HepG2 (cell line): ENCODE results near the gene THOP1. TPM values are rescaled to one million over a fixed set of nuclear protein-coding genes. Genes with fewer than 3 reads are reported as not detected.

ENCODE experiments used
- ATRX ChIP-seq: sonication (generic); formaldehyde crosslinking; IDR thresholded peaks from 2 replicates; pipeline ENCODE4 v1.4.0; 2020; ENCODE audit warnings: missing genetic modification reagents, borderline replicate concordance
- CHD4 ChIP-seq: fragments of 200-600 bp; sonication (generic); IDR thresholded peaks from 2 replicates; pipeline ENCODE4 v1.7.0; 2017; ENCODE audit warnings: mild to moderate bottlenecking, low read length, borderline replicate concordance
- DNMT1 ChIP-seq: sonication (generic); formaldehyde crosslinking; IDR thresholded peaks from 2 replicates; pipeline ENCODE4 v1.5.1; 2020; ENCODE audit warnings: mild to moderate bottlenecking, missing genetic modification reagents
- HDAC6 ChIP-seq: fragments of 200-600 bp; sonication (generic); IDR thresholded peaks from 2 replicates; pipeline ENCODE4 v1.7.0; 2017; ENCODE audit warnings: mild to moderate bottlenecking, antibody characterized with exemption, low read length, low read depth
- HNRNPUL1 ChIP-seq: fragments of 200-400 bp; formaldehyde crosslinking; IDR thresholded peaks from 2 replicates; pipeline ENCODE4 v1.6.1; 2017; ENCODE audit warnings: low read depth, mild to moderate bottlenecking, low read length, moderate library complexity
- JUNB ChIP-seq: sonication (generic); formaldehyde crosslinking; IDR thresholded peaks from 2 replicates; pipeline ENCODE4 v1.8.0; 2022; ENCODE audit warnings: missing genetic modification reagents, mild to moderate bottlenecking, borderline replicate concordance
- KDM1A ChIP-seq: IDR thresholded peaks from 2 replicates; pipeline ENCODE4 v1.6.1; 2016; ENCODE audit warnings: missing compliant biosample characterization
- NFE2L1 ChIP-seq: sonication (generic); formaldehyde crosslinking; IDR thresholded peaks from 2 replicates; pipeline ENCODE4 v1.4.0; 2020; ENCODE audit warnings: missing genetic modification reagents, mild to moderate bottlenecking, borderline replicate concordance
- RBFOX2 ChIP-seq: fragments of 200-400 bp; formaldehyde crosslinking; IDR thresholded peaks from 2 replicates; pipeline ENCODE4 v1.6.1; 2017; ENCODE audit warnings: low read depth, mild to moderate bottlenecking, low read length
- RFX1 ChIP-seq: fragments of 450-650 bp; IDR thresholded peaks from 2 replicates; pipeline ENCODE4 v1.6.1; 2017
- RNF2 ChIP-seq: fragments of 450-650 bp; conservative IDR thresholded peaks from 2 replicates; pipeline ENCODE4 v1.6.1; 2016; ENCODE audit warnings: low read depth
- SP4 ChIP-seq: sonication (generic); formaldehyde crosslinking; IDR thresholded peaks from 2 replicates; pipeline ENCODE4 v1.8.1; 2023; ENCODE audit warnings: mild to moderate bottlenecking, missing genetic modification reagents
- ZFP90 ChIP-seq: sonication (generic); formaldehyde crosslinking; IDR thresholded peaks from 2 replicates; pipeline ENCODE4 v1.8.0; 2022; ENCODE audit warnings: missing genetic modification reagents, mild to moderate bottlenecking, inconsistent platforms, borderline replicate concordance
- ZFY ChIP-seq: sonication (generic); formaldehyde crosslinking; IDR thresholded peaks from 2 replicates; pipeline ENCODE4 v1.4.0; 2020; ENCODE audit warnings: missing genetic modification reagents
- ZNF367 ChIP-seq: sonication (generic); formaldehyde crosslinking; IDR thresholded peaks from 2 replicates; pipeline ENCODE4 v1.4.0; 2020; ENCODE audit warnings: missing genetic modification reagents, borderline replicate concordance
- ZNF44 ChIP-seq: sonication (generic); formaldehyde crosslinking; IDR thresholded peaks from 2 replicates; pipeline ENCODE4 v1.5.1; 2020; ENCODE audit warnings: mild to moderate bottlenecking, missing genetic modification reagents
- ZNF567 ChIP-seq: sonication (generic); formaldehyde crosslinking; IDR thresholded peaks from 2 replicates; pipeline ENCODE4 v1.8.1; 2023; ENCODE audit warnings: mild to moderate bottlenecking, missing genetic modification reagents, borderline replicate concordance
- polyA plus RNA-seq, 8 experiments: library from polyadenylated mRNA; depleted of rRNA in 3 of 8; stranded (reverse) in 7 of 8; unstranded in 1 of 8; fragments of >200 nt; fragmentation: Illumina TruSeq in 4 of 8; extraction: Trizol in 4 of 8; gene quantifications; 2 replicates each; pipeline versions ENCODE4 v1.2.1 to v1.2.3, GENCODE V29; 2011 to 2016; ENCODE audit warnings: low read depth in 4 of 8, missing spikeins in 1 of 8, mixed read lengths in 1 of 8; ENCODE audit not compliant: insufficient read depth in 1 of 8
- total RNA-seq, 5 experiments: library from RNA; depleted of rRNA; stranded (reverse); fragments of >200 nt; fragmentation: Illumina TruSeq; extraction: Trizol; gene quantifications; 2 replicates each; pipeline ENCODE4 v1.2.3, GENCODE V29; 2016; ENCODE audit warnings: low read depth in 1 of 5
- TF ChIP-seq, protein P1 (sequence below): sonication (generic); formaldehyde crosslinking; IDR thresholded peaks from 2 replicates; pipeline ENCODE4 v1.4.0; 2020; ENCODE audit warnings: missing genetic modification reagents
- TF ChIP-seq, protein P2 (sequence below): sonication (generic); formaldehyde crosslinking; IDR thresholded peaks from 2 replicates; pipeline ENCODE4 v1.9.0; 2022; ENCODE audit warnings: low read depth, missing genetic modification reagents
- TF ChIP-seq, protein P3 (sequence below): sonication (generic); formaldehyde crosslinking; IDR thresholded peaks from 2 replicates; pipeline ENCODE4 v1.4.0; 2020; ENCODE audit warnings: mild to moderate bottlenecking, missing genetic modification reagents
- TF ChIP-seq, protein P4 (sequence below): sonication (generic); formaldehyde crosslinking; IDR thresholded peaks from 2 replicates; pipeline ENCODE4 v1.4.0; 2020; ENCODE audit warnings: missing genetic modification reagents, low read depth, mild to moderate bottlenecking, borderline replicate concordance

Gene THOP1
- total and polyA plus RNA-seq, 2 of the 13 experiments (the other 11 are each of a cell fraction or from before 2014, with no cell fraction given), result 74.4 to 116 TPM

DNA sequence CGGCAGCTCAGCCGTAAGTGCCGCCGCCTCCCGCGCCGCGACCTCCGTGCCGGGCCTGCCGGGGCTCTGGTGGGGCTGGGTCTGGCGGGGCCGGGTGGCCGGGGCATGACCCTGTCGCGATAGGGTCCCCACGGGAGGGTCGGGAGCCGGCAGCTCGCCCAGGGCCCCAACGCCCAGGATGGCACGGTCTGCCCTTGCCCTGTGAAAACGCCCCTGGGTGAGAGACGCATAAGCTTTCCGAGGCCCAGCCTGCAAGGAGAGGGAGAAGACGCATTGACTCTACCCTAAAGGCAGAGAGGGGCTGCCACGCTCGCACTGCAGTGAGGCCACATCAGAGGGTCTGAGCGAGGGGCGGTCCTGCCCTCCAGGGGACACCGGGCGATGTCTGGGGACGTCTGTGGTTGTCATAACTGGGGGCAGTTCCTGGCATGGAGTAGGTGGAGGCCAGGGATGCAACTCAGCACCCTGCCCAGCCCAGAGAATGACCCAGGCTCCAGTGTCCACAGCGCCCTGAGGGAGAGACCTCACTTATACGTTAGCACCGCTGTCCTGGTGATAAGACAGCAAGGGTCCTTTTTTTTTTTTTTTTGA, 34.9 kb downstream of the THOP1 start (continued):
- TF ChIP-seq, protein P1, sequence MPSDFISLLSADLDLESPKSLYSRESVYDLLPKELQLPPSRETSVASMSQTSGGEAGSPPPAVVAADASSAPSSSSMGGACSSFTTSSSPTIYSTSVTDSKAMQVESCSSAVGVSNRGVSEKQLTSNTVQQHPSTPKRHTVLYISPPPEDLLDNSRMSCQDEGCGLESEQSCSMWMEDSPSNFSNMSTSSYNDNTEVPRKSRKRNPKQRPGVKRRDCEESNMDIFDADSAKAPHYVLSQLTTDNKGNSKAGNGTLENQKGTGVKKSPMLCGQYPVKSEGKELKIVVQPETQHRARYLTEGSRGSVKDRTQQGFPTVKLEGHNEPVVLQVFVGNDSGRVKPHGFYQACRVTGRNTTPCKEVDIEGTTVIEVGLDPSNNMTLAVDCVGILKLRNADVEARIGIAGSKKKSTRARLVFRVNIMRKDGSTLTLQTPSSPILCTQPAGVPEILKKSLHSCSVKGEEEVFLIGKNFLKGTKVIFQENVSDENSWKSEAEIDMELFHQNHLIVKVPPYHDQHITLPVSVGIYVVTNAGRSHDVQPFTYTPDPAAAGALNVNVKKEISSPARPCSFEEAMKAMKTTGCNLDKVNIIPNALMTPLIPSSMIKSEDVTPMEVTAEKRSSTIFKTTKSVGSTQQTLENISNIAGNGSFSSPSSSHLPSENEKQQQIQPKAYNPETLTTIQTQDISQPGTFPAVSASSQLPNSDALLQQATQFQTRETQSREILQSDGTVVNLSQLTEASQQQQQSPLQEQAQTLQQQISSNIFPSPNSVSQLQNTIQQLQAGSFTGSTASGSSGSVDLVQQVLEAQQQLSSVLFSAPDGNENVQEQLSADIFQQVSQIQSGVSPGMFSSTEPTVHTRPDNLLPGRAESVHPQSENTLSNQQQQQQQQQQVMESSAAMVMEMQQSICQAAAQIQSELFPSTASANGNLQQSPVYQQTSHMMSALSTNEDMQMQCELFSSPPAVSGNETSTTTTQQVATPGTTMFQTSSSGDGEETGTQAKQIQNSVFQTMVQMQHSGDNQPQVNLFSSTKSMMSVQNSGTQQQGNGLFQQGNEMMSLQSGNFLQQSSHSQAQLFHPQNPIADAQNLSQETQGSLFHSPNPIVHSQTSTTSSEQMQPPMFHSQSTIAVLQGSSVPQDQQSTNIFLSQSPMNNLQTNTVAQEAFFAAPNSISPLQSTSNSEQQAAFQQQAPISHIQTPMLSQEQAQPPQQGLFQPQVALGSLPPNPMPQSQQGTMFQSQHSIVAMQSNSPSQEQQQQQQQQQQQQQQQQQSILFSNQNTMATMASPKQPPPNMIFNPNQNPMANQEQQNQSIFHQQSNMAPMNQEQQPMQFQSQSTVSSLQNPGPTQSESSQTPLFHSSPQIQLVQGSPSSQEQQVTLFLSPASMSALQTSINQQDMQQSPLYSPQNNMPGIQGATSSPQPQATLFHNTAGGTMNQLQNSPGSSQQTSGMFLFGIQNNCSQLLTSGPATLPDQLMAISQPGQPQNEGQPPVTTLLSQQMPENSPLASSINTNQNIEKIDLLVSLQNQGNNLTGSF (CRISPR knock-in tag), result no peak; the same call in 1 of the 2 replicates
- TF ChIP-seq NFE2L1 (CRISPR knock-in tag), result no peak
- TF ChIP-seq, protein P2, sequence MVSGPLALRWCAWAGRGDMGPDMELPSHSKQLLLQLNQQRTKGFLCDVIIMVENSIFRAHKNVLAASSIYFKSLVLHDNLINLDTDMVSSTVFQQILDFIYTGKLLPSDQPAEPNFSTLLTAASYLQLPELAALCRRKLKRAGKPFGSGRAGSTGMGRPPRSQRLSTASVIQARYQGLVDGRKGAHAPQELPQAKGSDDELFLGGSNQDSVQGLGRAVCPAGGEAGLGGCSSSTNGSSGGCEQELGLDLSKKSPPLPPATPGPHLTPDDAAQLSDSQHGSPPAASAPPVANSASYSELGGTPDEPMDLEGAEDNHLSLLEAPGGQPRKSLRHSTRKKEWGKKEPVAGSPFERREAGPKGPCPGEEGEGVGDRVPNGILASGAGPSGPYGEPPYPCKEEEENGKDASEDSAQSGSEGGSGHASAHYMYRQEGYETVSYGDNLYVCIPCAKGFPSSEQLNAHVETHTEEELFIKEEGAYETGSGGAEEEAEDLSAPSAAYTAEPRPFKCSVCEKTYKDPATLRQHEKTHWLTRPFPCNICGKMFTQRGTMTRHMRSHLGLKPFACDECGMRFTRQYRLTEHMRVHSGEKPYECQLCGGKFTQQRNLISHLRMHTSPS, result no peak
- TF ChIP-seq ZFP90 (CRISPR knock-in tag), result no peak
- TF ChIP-seq RFX1, result no peak
- no peak for TF ChIP-seq RBFOX2
- TF ChIP-seq DNMT1 (CRISPR knock-in tag), result no peak
- no peak for TF ChIP-seq ZNF367 (CRISPR knock-in tag)
- no peak for TF ChIP-seq HNRNPUL1
- peak; percentile 24 for TF ChIP-seq ZFY
- no peak for TF ChIP-seq ZNF44 (CRISPR knock-in tag)
- TF ChIP-seq, protein P3, sequence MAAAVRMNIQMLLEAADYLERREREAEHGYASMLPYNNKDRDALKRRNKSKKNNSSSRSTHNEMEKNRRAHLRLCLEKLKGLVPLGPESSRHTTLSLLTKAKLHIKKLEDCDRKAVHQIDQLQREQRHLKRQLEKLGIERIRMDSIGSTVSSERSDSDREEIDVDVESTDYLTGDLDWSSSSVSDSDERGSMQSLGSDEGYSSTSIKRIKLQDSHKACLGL (CRISPR knock-in tag), result no peak
- TF ChIP-seq ZNF567 (CRISPR knock-in tag), result no peak
- no peak for TF ChIP-seq KDM1A (CRISPR knock-in tag)
- no peak for TF ChIP-seq SP4
- TF ChIP-seq, protein P4, sequence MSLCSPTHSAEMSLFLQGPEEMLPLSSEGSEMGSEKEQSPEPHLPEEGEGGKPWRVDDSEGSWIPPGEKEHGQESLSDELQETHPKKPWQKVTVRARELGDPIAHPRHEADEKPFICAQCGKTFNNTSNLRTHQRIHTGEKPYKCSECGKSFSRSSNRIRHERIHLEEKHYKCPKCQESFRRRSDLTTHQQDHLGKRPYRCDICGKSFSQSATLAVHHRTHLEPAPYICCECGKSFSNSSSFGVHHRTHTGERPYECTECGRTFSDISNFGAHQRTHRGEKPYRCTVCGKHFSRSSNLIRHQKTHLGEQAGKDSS (CRISPR knock-in tag), result no peak
- no peak for TF ChIP-seq HDAC6
- no peak for TF ChIP-seq ATRX (CRISPR knock-in tag)
- no peak for TF ChIP-seq RNF2
- TF ChIP-seq CHD4, result no peak
- no peak for TF ChIP-seq JUNB (CRISPR knock-in tag)
